SK-N-SH treated with all-trans-retinoic acid at 6 μM for 48 hours (cell line): ENCODE results near the gene GALNT11.

Experiments used
- ATAC-seq: fragments of 200-7000 bp; cut with Tn5 transposase; 3 replicates; pipeline ENCODE4 v1.9.1; 2020; ENCODE audit warnings: mild to moderate bottlenecking, moderate library complexity
- ARNTL ChIP-seq: fragments of 450-650 bp; formaldehyde crosslinking; IDR thresholded peaks from 2 replicates; pipeline ENCODE4 v1.5.0; 2020; ENCODE audit warnings: low read depth, mild to moderate bottlenecking, moderate library complexity, borderline replicate concordance
- BACH2 ChIP-seq: fragments of 250-450 bp; sonication (Bioruptor Pico); IDR thresholded peaks from 2 replicates; pipeline ENCODE4 v1.9.0; 2021; ENCODE audit warnings: mild to moderate bottlenecking, borderline replicate concordance
- CREB5 ChIP-seq: fragments of 250-450 bp; sonication (Bioruptor Pico); IDR thresholded peaks from 2 replicates; pipeline ENCODE4 v1.5.1; 2020; ENCODE audit warnings: low read depth, mild to moderate bottlenecking, moderate library complexity
- CSDC2 ChIP-seq: fragments of 250-450 bp; sonication (Bioruptor Pico); IDR thresholded peaks from 2 replicates; pipeline ENCODE4 v1.5.0; 2020; ENCODE audit warnings: mild to moderate bottlenecking, moderate library complexity
- ESRRG ChIP-seq: fragments of 250-450 bp; sonication (Bioruptor Pico); IDR thresholded peaks from 2 replicates; pipeline ENCODE4 v1.6.1; 2021; ENCODE audit warnings: mild to moderate bottlenecking
- GLIS3 ChIP-seq: fragments of 250-450 bp; sonication (Bioruptor Pico); IDR thresholded peaks from 2 replicates; pipeline ENCODE4 v1.5.0; 2020; ENCODE audit warnings: mild to moderate bottlenecking, moderate library complexity
- ISL1 ChIP-seq: fragments of 250-450 bp; sonication (Bioruptor Pico); IDR thresholded peaks from 2 replicates; pipeline ENCODE4 v2.1.2; 2022; ENCODE audit warnings: mild to moderate bottlenecking, moderate library complexity
- OSR1 ChIP-seq: fragments of 250-450 bp; sonication (Bioruptor Pico); IDR thresholded peaks from 2 replicates; pipeline ENCODE4 v1.8.0; 2022; ENCODE audit warnings: moderate library complexity, mild to moderate bottlenecking, inconsistent platforms
- POU6F1 ChIP-seq: fragments of 250-450 bp; sonication (Bioruptor Pico); IDR thresholded peaks from 2 replicates; pipeline ENCODE4 v1.8.0; 2021; ENCODE audit warnings: low read depth, mild to moderate bottlenecking, moderate library complexity, borderline replicate concordance
- PPARA ChIP-seq: fragments of 250-450 bp; sonication (Bioruptor Pico); IDR thresholded peaks from 2 replicates; pipeline ENCODE4 v1.5.0; 2020; ENCODE audit warnings: mild to moderate bottlenecking, borderline replicate concordance
- RARB ChIP-seq: fragments of 250-450 bp; sonication (Bioruptor Pico); IDR thresholded peaks from 2 replicates; pipeline ENCODE4 v1.8.0; 2021; ENCODE audit warnings: mild to moderate bottlenecking, moderate library complexity
- SNAI2 ChIP-seq: fragments of 250-450 bp; sonication (Bioruptor Pico); IDR thresholded peaks from 2 replicates; pipeline ENCODE4 v1.5.0; 2020; ENCODE audit warnings: mild to moderate bottlenecking, moderate library complexity
- TCF4 ChIP-seq: fragments of 250-450 bp; sonication (Bioruptor Pico); IDR thresholded peaks from 2 replicates; pipeline ENCODE4 v1.8.0; 2021; ENCODE audit warnings: mild to moderate bottlenecking, moderate library complexity, borderline replicate concordance
- TOX ChIP-seq: fragments of 250-450 bp; sonication (Bioruptor Pico); IDR thresholded peaks from 2 replicates; pipeline ENCODE4 v1.8.0; 2021; ENCODE audit warnings: mild to moderate bottlenecking, moderate library complexity, borderline replicate concordance
- TSHZ2 ChIP-seq: fragments of 250-450 bp; sonication (Bioruptor Pico); IDR thresholded peaks from 2 replicates; pipeline ENCODE4 v1.5.0; 2020; ENCODE audit warnings: mild to moderate bottlenecking, moderate library complexity
- ZC3H10 ChIP-seq: fragments of 250-450 bp; sonication (Bioruptor Pico); IDR thresholded peaks from 2 replicates; pipeline ENCODE4 v1.5.1; 2021; ENCODE audit warnings: mild to moderate bottlenecking, moderate library complexity
- ZFP3 ChIP-seq: fragments of 250-450 bp; sonication (Bioruptor Pico); IDR thresholded peaks from 2 replicates; pipeline ENCODE4 v1.5.0; 2020; ENCODE audit warnings: mild to moderate bottlenecking, moderate library complexity
- ZFP30 ChIP-seq: fragments of 450-650 bp; formaldehyde crosslinking; IDR thresholded peaks from 2 replicates; pipeline ENCODE4 v1.5.0; 2022; ENCODE audit warnings: mild to moderate bottlenecking, moderate library complexity
- ZNF565 ChIP-seq: fragments of 450-650 bp; formaldehyde crosslinking; conservative IDR thresholded peaks from 2 replicates; pipeline ENCODE4 v1.5.0; 2020; ENCODE audit warnings: low read depth, mild to moderate bottlenecking, moderate library complexity
- ZNF70 ChIP-seq: fragments of 450-650 bp; formaldehyde crosslinking; IDR thresholded peaks from 2 replicates; pipeline ENCODE4 v1.5.0; 2020; ENCODE audit warnings: mild to moderate bottlenecking, moderate library complexity
- TF ChIP-seq, protein P1 (sequence below): fragments of 250-450 bp; sonication (Bioruptor Pico); IDR thresholded peaks from 2 replicates; pipeline ENCODE4 v1.5.1; 2021; ENCODE audit warnings: mild to moderate bottlenecking, moderate library complexity
- TF ChIP-seq, protein P2 (sequence below): fragments of 250-450 bp; sonication (Bioruptor Pico); IDR thresholded peaks from 2 replicates; pipeline ENCODE4 v1.8.0; 2020; ENCODE audit warnings: mild to moderate bottlenecking, moderate library complexity, borderline replicate concordance

GALNT11 gene

DNA sequence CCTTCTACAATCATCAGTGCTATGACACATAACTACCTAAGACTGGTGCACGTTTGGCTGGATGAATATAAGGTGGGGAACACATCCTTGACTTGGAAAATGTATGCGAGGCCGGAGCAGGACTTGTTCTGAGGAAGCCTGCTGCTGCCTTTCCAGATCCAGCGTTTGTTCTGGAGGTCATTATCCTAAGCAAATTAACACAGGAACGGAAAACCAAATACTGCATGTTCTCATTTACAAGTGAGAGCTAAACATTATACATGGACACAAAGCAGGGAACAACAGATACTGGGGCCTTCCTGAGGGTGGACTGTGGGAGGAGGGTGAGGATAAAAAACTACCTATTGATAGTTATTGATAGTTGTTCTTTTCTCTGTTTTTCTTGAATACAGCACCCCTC lies 10.8 kb upstream of the GALNT11 start:
- no peak for ATAC-seq

DNA sequence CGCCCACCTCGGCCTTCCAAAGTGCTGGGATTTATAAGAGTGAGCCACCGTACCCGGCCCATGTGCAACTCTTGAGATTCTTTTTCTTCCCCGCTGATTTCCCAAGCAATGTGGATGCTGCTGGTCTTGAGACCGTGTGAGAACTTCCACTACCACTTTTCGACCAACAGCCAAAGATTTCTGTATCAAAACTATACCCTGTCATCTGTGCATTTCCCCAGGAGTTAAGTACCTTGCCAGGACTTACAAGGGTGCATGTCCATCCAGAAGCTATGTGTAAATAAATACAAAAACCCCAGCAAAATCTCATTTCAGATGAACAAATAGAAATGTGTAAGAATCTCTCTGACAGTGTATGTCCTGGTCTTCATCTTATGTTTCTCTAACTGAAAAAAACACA lies 9.9 kb upstream of the GALNT11 start:
- TF ChIP-seq POU6F1 (CRISPR knock-in tag) (no peak), SNAI2 (no peak), TCF4 (no peak), ISL1 (CRISPR knock-in tag) (no peak), RARB (CRISPR knock-in tag) (no peak), ZFP3 (no peak), CSDC2 (CRISPR knock-in tag) (no peak), ZFP30 (CRISPR knock-in tag) (no peak)
- TF ChIP-seq, protein P1, sequence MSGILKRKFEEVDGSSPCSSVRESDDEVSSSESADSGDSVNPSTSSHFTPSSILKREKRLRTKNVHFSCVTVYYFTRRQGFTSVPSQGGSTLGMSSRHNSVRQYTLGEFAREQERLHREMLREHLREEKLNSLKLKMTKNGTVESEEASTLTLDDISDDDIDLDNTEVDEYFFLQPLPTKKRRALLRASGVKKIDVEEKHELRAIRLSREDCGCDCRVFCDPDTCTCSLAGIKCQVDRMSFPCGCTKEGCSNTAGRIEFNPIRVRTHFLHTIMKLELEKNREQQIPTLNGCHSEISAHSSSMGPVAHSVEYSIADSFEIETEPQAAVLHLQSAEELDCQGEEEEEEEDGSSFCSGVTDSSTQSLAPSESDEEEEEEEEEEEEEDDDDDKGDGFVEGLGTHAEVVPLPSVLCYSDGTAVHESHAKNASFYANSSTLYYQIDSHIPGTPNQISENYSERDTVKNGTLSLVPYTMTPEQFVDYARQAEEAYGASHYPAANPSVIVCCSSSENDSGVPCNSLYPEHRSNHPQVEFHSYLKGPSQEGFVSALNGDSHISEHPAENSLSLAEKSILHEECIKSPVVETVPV = no peak
- TF ChIP-seq, protein P2, sequence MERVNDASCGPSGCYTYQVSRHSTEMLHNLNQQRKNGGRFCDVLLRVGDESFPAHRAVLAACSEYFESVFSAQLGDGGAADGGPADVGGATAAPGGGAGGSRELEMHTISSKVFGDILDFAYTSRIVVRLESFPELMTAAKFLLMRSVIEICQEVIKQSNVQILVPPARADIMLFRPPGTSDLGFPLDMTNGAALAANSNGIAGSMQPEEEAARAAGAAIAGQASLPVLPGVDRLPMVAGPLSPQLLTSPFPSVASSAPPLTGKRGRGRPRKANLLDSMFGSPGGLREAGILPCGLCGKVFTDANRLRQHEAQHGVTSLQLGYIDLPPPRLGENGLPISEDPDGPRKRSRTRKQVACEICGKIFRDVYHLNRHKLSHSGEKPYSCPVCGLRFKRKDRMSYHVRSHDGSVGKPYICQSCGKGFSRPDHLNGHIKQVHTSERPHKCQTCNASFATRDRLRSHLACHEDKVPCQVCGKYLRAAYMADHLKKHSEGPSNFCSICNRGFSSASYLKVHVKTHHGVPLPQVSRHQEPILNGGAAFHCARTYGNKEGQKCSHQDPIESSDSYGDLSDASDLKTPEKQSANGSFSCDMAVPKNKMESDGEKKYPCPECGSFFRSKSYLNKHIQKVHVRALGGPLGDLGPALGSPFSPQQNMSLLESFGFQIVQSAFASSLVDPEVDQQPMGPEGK = no peak
- ATAC-seq = no peak

More for the DNA sequence above, 10.8 kb upstream of the GALNT11 start:
- no peak for TF ChIP-seq ESRRG
- TF ChIP-seq ZFP3 = no peak
- no peak for TF ChIP-seq ZC3H10
- TF ChIP-seq TSHZ2 (CRISPR knock-in tag) = no peak
- no peak for TF ChIP-seq OSR1 (CRISPR knock-in tag)
- TF ChIP-seq SNAI2 = no peak
- TF ChIP-seq ZNF565 (CRISPR knock-in tag) = no peak
- no peak for TF ChIP-seq PPARA
- no peak for TF ChIP-seq TOX (CRISPR knock-in tag)
- TF ChIP-seq, protein P2 = no peak
- no peak for TF ChIP-seq BACH2 (CRISPR knock-in tag)
- no peak for TF ChIP-seq ZNF70
- TF ChIP-seq CREB5 = no peak
- TF ChIP-seq, protein P1 = no peak
- no peak for TF ChIP-seq ISL1 (CRISPR knock-in tag)
- no peak for TF ChIP-seq CSDC2 (CRISPR knock-in tag)
- TF ChIP-seq ARNTL (CRISPR knock-in tag) = no peak
- TF ChIP-seq GLIS3 = no peak
- TF ChIP-seq ZFP30 (CRISPR knock-in tag) = no peak
